Kidney epithelial cell (primary cell): Measurements from ENCODE around the gene KRT13. TPM values are rescaled to one million over a fixed set of nuclear protein-coding genes. Genes with fewer than 3 reads are reported as not detected.

Experiments used
- DNase-seq: peaks from one replicate; pipeline ENCODE4 v3.0.0-alpha.2; 2010; ENCODE audit warnings: low read depth
- H3K27me3 ChIP-seq: 2 replicates; pipeline ENCODE4 v1.6.0; 2011; ENCODE audit warnings: low read length; ENCODE audit not compliant: control insufficient read depth, insufficient read depth
- H3K36me3 ChIP-seq: 2 replicates; pipeline ENCODE4 v1.5.1; 2011; ENCODE audit warnings: low read length; ENCODE audit not compliant: control insufficient read depth, insufficient read depth
- H3K4me3 ChIP-seq: 2 replicates; pipeline ENCODE4 v1.5.1; 2011; ENCODE audit warnings: low read depth, mild to moderate bottlenecking, control low read depth, low read length
- CTCF ChIP-seq: IDR thresholded peaks from 2 replicates; pipeline ENCODE4 v1.5.1; 2011; ENCODE audit warnings: mild to moderate bottlenecking, moderate library complexity, low read length, control low read depth, inconsistent platforms; ENCODE audit not compliant: insufficient read depth, poor library complexity, severe bottlenecking
- total RNA-seq: library from RNA; depleted of rRNA; stranded (reverse); fragments of >200 nt; gene quantifications from 2 replicates; pipeline ENCODE4 v1.2.3, GENCODE V29; 2015

The KRT13 gene
- total RNA-seq, 1 donor from 2014 or later = not detected

- no peak for DNase-seq
- Histone ChIP-seq H3K36me3 (no peaks in the 10 kb centered on the region), H3K4me3 (no peak overlapping the region), H3K27me3 (no peaks in the 10 kb centered on the region)
- TF ChIP-seq CTCF = no peak
Measured at GRCh38 chr17:41510251-41511065, 5.0 kb upstream of the KRT13 start.

GRCh38 chr17:41507315-41507880, 2.0 kb upstream of the KRT13 start:
- no peak for DNase-seq
- no peaks in the 10 kb centered on the region for H3K27me3 ChIP-seq
- no peaks in the 10 kb centered on the region for H3K36me3 ChIP-seq
- no peak overlapping the region for H3K4me3 ChIP-seq
- TF ChIP-seq CTCF = no peak

GRCh38 chr17:41505809-41506767, 676 bp upstream of the KRT13 start:
- H3K36me3 ChIP-seq = no peaks in the 10 kb centered on the region
- no peak for DNase-seq
- no peak for TF ChIP-seq CTCF
- no peak overlapping the region for H3K4me3 ChIP-seq
- H3K27me3 ChIP-seq = no peaks in the 10 kb centered on the region

- H3K27me3 ChIP-seq = no peaks in the 10 kb centered on the region
- no peak for DNase-seq
- TF ChIP-seq CTCF = no peak
- H3K36me3 ChIP-seq = no peaks in the 10 kb centered on the region
- H3K4me3 ChIP-seq = no peak overlapping the region
Measured at GRCh38 chr17:41504246-41504977, 1.0 kb downstream of the KRT13 start.

- Histone ChIP-seq H3K27me3 (no peaks in the 10 kb centered on the region), H3K36me3 (no peaks in the 10 kb centered on the region), H3K4me3 (no peak overlapping the region)
- no peak for DNase-seq
- no peak for TF ChIP-seq CTCF
Measured at GRCh38 chr17:41503202-41503601, 2.2 kb downstream of the KRT13 start.
